OCI-M1 (cell line): ENCODE measurements around the gene CELA3B.
"Not testable (repeated sequence)": the region's sequence is repeated elsewhere in the genome, so short reads cannot be mapped to it uniquely, and the experiment has no call there.

Source experiments
- DNase-seq: peaks from one replicate; lab custom pipeline; 2025; lab: John Stamatoyannopoulos, UW

The CELA3B gene

DNA sequence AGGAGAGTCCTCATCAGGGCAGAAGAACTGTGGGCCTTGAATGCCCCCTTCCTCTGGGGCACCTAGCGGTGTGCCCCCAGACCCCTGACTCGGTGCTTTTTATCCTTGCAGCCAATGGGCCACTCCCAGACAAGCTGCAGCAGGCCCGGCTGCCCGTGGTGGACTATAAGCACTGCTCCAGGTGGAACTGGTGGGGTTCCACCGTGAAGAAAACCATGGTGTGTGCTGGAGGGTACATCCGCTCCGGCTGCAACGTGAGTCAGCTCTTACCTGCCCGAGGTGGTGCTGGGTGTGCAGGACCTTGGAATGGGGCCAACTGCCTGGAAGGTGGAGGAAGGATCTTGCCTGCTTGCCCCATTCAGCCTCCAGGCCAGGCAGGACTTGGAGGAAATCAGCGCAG lies 30.4 kb downstream of the CELA3B start:
- not testable (repeated sequence) for DNase-seq

DNA sequence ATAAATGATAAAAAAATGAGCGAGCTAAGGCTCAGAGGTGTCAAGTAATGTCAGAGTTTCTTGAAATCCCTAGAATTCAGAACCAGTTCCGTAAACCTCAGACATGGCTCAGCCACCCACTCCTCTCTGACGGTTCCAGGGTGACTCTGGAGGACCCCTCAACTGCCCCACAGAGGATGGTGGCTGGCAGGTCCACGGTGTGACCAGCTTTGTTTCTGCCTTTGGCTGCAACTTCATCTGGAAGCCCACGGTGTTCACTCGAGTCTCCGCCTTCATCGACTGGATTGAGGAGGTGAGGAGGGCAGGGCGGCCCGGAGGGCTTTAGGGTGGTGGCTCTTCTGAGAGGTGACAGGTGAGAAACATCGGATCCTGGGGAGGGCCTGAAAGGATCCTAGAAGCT lies 32.7 kb downstream of the CELA3B start:
- DNase-seq: not testable (repeated sequence)

DNA sequence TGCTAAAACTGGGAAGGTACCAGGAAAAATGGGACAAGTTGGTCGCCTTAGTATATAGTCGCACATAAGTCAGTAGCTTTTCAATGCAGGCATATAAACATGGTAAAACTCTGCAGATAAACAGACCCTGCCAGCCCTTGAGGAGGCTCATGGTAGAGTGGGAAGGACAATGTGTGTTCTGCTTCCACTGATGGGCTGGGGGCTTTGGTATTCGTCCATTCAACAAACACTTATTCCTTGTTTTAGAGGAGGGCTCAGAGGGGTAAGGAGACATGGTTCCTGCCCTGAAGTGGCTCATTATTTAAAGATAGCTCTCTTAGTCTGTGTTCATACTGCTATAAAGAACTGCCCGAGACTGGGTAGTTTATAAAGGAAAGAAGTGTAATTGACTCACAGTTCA lies 35.9 kb downstream of the CELA3B start:
- not testable (repeated sequence) for DNase-seq

DNA sequence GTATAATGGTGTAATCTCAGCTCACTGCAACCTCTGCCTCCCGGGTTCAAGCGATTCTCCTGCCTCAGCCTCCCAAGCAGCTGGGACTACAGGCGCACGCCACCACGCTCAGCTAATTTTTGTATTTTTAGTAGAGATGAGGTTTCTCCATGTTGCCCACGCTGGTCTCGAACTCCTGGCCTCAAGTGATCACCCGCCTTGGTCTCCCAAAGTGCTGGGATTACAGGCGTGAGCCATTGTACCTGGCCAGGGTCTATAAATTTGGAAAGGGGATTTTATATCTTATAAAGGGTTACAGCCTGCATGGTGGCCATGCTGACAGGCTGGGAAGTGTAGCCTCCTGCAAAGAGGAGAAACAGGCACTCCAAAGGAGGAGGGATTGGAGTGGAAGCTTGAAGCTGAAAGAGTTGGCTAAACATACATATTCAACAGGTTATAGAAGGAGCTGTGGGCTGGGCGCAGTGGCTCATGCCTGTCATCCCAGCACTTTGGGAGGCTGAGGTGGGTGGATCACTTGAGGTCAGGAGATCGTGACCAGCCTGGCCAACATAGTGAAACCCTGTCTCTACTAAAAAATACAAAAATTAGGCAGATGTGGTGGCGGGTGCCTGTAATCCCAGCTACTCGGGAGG lies 37.9 kb downstream of the CELA3B start:
- DNase-seq: not testable (repeated sequence)

DNA sequence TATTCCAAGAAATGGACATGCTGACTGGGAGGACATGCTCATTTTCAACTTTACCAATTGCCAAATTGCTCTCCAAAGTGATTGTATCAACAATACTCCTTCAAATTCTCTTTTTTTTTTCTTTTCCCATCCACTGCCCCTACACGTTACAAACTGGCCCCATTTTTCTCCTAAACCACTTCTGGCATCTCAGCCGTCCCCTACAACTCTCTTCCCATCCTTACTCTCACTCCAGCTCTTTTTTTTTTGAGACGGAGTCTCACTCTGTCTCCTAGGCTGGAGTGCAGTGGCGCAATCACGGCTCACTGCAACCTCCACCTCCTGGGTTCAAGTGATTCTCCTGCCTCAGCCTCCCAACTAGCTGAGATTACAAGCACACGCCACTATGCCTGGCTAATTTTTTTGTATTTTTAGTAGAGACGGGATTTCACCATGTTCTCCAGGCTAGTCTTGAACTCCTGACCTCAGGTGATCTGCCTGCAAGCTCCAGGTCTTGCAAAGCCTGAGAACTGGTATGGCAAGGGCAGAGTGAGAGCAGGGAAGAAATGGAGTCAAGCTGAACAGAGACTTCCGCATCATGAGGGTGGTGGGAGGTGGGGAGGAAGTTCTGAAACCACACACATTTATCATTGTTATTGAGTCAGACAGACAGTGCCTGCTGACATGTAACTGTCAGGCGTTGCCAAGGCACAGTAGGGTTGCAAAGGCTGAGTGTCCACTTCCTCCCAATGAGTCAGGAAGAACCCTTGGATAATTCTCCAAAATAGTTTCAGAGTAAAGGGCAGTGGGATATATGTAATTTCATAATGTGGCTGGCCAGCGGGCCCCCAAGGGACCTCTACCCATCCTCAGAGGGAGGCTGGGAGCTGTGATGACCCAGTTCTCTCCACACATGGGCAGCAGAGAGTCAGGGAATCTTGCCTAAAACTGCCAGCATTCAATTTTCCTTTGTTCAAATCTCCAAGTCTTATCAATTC lies 42.0 kb downstream of the CELA3B start:
- DNase-seq: peak; percentile 92

DNA sequence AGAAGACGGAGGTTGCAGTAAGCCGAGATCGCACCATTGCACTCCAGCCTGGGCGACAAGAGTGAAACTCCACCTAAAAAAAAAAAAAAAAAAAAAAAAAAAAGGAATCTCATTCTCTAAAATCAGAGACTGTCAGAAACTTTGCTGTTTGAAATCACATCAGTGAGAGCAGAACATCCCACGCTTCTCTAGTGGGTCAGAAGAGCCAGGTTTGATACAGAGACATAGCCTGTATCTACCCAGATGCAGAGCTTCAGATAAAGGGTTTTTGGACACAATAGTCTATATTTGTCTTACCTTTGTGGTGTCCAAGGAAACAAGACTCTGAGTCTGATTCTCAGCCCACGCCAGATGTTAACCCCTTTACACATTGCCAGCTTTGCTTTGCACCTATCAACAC lies 44.2 kb downstream of the CELA3B start:
- DNase-seq: no peak

DNA sequence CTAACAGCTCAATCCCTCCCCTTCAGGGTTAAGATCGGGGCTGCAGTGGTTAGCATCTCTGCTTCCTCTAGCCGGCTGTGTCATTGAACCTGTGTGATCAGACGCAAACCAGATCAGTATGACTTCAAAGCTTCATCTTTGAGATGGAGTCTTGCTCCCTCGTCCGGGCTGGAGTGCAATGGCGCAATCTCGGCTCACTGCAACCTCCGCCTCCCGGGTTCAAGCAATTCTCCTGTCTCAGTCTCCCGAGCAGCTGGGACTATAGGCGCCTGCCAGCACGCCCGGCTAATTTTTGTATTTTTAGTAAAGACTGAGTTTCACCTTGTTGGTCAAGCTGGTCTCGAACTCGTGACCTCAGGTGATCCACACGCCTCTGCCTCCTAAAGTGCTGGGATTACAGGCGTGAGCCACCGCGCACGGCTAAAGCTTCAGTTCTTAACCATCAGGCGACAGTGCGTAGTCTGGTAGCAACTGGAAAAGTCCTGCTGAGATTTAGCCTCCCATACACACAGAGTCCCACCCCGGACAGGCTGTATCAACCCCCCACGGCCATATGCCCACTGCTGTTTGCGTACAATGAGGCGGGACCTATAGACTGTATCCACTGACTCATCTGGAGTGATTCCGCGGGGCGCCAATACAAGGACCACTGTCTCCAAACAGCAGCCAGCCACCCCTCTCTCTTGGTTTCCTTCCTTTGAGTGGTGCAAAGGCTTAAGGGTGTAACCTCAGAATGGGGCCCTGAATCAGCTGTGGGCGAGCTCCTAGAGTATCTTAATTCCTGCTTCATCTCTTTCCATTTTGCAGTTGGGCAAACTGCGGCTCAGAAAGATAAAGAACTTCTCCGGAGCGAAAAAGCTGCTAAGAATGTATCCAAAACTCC lies 47.9 kb downstream of the CELA3B start:
- DNase-seq: peak; percentile 90

DNA sequence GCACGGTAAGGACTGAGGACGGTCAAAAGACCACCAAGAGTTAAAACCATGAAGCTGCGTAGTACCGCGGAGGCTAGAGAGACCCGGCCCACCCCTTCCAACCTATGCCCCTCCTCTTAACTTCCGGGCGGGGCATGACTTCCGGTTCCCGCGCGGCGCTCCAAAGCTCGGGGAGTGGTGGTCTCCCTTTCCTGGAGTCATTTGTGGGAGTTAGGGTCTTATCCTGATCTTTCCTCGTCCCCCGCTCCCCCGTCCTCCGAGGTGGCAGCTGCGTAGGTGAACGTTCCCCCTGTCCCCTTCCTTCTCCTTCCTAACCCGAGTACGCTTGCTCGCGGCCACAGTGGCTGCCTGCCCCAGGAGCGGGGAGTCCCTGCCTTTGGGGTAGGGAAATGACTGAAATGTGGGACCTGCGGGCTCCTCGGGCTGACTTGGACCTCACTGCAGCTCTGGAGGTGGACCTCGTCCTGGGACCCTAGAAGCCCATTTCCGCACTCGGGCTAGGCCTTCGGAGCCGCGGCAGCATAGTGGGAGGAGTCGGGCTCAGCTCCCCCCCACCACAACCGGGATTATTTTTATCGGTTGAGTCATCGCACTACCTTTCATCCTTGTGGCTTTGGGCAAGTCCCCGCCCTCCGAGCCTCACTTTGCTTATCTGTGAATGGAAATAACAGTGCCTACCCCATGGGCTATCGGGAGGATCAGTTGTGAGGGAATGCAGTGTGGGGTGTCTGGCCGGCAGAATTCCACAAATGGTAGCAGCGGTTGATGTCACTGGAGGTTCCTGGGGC lies 48.7 kb downstream of the CELA3B start:
- peak; percentile 96 for DNase-seq

DNA sequence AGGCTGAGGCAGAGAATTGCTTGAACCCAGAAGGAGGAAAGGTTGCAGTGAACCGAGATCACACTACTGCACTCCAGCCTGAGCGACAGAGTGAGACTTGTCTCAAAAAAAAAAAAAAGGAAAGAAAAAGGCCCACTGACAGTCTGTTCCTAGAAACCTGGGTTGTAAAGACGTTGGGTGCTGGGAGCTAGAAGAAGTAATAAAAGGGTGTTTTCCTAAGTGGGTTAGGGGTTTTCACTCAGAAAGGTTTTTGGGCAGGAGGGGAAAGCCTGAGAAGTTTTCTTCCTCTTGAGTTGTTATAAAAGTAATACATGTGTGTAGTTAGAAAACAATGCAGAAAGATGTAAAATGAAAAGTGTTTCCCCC lies 50.1 kb downstream of the CELA3B start:
- no peak for DNase-seq

DNA sequence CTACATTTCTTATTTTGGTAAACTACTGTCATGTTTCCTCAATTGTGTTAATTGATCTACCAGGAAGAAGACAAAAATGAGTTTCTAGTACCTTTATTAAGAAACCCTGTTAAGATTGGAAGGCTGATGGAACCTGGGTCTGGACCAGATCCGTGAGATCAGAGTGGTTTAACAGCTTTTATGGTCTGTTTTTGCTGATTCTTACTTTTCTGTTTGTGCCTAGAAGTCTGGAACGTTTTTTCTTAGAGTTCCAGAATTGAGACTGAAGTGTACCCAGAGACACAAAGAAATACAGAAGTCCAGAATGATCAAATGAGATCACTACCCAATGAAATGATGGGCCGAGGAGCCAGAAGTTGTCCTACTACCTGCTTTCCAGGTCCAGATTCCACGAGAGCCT lies 53.2 kb downstream of the CELA3B start:
- no peak for DNase-seq

DNA sequence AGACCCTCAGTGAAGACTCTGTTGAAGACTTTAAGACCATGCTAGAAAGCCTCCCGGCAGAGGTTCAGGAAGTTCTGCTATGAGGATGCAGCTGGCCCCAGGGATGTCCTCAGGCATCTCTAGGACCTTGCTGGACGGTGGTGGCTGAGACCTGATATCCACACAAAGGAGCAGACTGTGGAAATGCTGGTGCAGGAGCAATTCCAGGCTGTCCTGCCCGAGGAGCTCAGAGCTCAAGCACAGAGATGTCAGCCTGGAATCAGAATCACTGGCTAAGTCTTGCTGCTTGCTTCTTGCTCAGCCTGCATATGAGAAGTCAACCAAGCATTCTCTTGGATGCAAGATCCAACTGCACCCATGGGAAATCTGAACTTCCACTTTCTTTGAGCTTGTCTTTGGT lies 53.7 kb downstream of the CELA3B start:
- no peak for DNase-seq

DNA sequence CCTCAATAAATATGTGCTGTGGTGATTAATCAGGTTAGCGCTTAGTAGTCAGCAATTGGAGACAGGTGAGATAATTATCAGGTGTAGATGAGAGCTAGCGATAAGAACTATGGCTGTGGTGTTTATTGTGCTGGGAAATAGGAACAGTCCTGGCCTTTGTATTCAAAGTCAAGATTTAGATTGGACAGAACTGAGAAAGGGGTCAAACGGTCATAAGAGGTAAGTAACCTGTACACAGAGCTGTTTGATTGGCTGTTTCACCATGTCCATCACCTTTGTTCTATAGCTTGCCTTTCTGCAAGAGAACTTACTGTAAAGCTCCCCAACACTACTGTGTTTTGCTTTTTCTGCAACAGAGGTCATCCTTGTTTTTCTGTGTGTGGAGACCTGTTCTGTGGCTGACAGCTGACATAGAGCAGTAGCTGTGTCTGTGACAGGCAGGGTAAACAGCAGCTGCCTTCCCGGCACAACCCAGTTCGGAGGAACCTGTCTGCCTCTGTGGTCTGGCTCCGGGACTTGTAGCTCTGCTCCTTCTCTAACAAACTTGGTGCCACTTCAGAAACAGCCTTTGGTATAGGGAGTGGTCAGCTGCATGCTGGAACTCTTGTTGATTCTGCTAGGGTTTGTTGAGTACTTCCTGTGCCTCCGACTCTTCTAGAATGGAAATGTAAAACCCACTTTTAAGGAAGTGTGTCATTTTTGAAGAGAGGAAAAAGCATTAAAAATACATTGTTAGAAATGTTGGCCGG lies 54.6 kb downstream of the CELA3B start:
- DNase-seq: no peak

DNA sequence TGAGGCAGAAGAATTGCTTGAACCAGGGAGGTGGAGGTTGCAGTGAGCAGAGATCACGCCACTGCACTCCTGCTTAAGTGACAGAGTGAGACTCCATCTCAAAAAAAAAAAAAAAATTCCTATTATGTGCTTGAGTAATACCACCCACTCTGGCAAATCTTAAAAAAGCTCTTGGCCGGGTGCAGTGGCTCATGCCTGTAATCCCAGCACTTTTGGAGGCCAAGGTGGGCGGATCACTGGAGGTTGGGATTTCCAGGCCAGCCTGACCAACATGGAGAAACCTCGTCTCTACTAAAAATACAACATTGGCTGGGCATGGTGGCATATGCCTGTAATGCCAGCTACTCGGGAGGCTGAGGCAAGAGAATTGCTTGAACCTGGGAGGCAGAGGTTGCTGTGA lies 58.0 kb downstream of the CELA3B start:
- DNase-seq: not testable (repeated sequence)

DNA sequence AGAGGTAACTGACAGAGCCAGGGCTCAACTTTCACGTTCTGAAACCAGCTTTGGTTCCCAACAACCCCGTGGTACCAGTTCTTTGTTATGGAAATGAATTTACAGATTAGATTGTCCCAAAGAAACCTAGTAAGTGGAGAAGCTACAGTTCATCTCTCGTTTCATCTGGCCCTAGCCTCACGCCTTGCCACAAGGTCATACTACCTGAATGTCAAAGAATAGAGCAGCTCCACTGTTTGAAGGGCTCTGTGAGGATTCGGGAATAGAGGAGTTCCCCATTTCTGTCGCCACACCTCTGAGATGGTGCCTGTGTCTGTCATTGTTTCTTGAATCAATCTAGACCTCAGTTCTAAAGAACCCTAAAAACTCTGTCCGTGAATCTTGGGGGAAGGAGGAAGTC lies 60.7 kb downstream of the CELA3B start:
- DNase-seq: no peak

DNA sequence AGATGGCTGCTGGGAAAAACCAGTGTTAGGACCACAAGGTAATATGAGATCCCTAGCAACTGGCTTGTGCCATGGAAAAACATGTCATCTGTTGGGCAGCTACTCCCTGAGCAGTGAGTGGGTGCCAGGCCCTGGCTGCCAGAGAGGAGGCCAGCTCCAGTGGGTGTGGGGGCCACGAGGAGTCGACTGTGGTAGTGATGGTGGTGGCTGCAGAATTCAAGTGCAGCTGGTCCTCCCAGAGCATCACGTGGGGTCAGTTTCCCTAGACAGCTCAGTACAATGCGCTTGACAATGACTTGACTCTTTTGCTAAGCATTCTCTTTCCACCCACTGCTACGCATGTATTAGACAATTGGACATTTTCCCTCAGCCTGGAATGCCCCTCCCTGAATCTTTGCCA lies 61.2 kb downstream of the CELA3B start:
- DNase-seq: no peak
